HCT116 (cell line): ENCODE measurements around the gene ADARB1. TPM values are rescaled to one million over a fixed set of nuclear protein-coding genes. Genes with fewer than 3 reads are reported as not detected.

Experiments
- ATAC-seq: fragments of 200-7000 bp; cut with Tn5 transposase; 2 replicates; pipeline ENCODE4 v1.9.1; 2020; ENCODE audit warnings: mild to moderate bottlenecking, moderate library complexity
- BruUV-seq: library from RNA; stranded (reverse); fragments of 400-500 nt; replicated peaks from 2 replicates; lab custom pipeline; 2021; lab: Mats Ljungman, UMichigan
- CTCF ChIA-PET: fragments of 300-600 bp; sonication (Branson Sonifier 250); formaldehyde crosslinking; loops from one replicate; lab custom pipeline; 2021; ENCODE audit warnings: antibody characterized with exemption; lab: Charles Lee
- POLR2A ChIA-PET: fragments of 300-600, 350-600 bp; sonication (Branson Sonifier 250); formaldehyde crosslinking; loops from one replicate; lab custom pipeline; 2021; ENCODE audit warnings: antibody characterized with exemption; lab: Charles Lee
- RAD21 ChIA-PET, 2 experiments: fragments of 300-600 bp; sonication (Branson Sonifier 250); formaldehyde crosslinking; loops; one replicate each; lab custom pipeline; 2023; ENCODE audit warnings: low total read pairs in 2 of 2; ENCODE audit not compliant: uncharacterized antibody in 2 of 2, unreplicated experiment in 2 of 2, low non-redundant PET in 1 of 2; lab: Charles Lee
- DNase-seq: peaks from one replicate; pipeline ENCODE4 v3.0.0-alpha.2; 2010; ENCODE audit warnings: low read depth, low spot score
- H2AFZ ChIP-seq: fragments of 200-600 bp; shearing (Covaris generic), sonication (generic); 2 replicates; pipeline ENCODE4 v1.6.1; 2017; ENCODE audit warnings: low read depth, mixed run types, mixed read lengths, antibody characterized with exemption, low read length; ENCODE audit not compliant: poor library complexity, severe bottlenecking
- H3K27ac ChIP-seq: 2 replicates; pipeline ENCODE4 v1.5.1; 2012; ENCODE audit warnings: low read depth, low read length
- H3K27me3 ChIP-seq: fragments of 200-600 bp; sonication (generic); 2 replicates; pipeline ENCODE4 v1.6.1; 2016; ENCODE audit warnings: mixed run types, low read length, mixed read lengths; ENCODE audit not compliant: insufficient read depth
- H3K36me3 ChIP-seq, 2 experiments: fragments of 200-500 bp in 1 of 2; fragments of 200-600 bp in 1 of 2; sonication (Bioruptor generic) in 1 of 2; sonication (generic) in 1 of 2; 2 replicates each; pipeline versions ENCODE4 v1.5.1 to v1.6.1; 2014 to 2016; ENCODE audit warnings: low read length in 2 of 2, inconsistent platforms in 1 of 2, mixed read lengths in 1 of 2, mixed run types in 1 of 2; ENCODE audit not compliant: insufficient read depth in 2 of 2, control insufficient read depth in 1 of 2
- H3K4me1 ChIP-seq, 2 experiments: fragments of 200-600 bp in 1 of 2; sonication (generic) in 1 of 2; 2 replicates each; pipeline versions ENCODE4 v1.5.1 to v1.6.1; 2012 to 2017; ENCODE audit warnings: low read length in 2 of 2, inconsistent platforms in 1 of 2, mild to moderate bottlenecking in 1 of 2, mixed read lengths in 1 of 2, mixed run types in 1 of 2, moderate library complexity in 1 of 2; ENCODE audit not compliant: insufficient read depth in 2 of 2, control insufficient read depth in 1 of 2
- H3K4me2 ChIP-seq: fragments of 200-600 bp; sonication (generic); 2 replicates; pipeline ENCODE4 v1.6.1; 2017; ENCODE audit warnings: mixed run types, low read length, mixed read lengths
- H3K4me3 ChIP-seq, 2 experiments: fragments of 200-600 bp in 1 of 2; sonication (generic) in 1 of 2; replicated peaks in 1 of 2; 2 replicates each; pipeline ENCODE4 v1.5.1; 2011 to 2016; ENCODE audit warnings: low read length in 2 of 2, control low read depth in 1 of 2, low read depth in 1 of 2, mild to moderate bottlenecking in 1 of 2, mixed read lengths in 1 of 2, mixed run types in 1 of 2
- H3K79me2 ChIP-seq: fragments of 200-600 bp; sonication (generic); 2 replicates; pipeline ENCODE4 v1.6.1; 2017; ENCODE audit warnings: mild to moderate bottlenecking, mixed run types, low read length, moderate library complexity, mixed read lengths; ENCODE audit not compliant: insufficient read depth
- H3K9ac ChIP-seq: fragments of 200-600 bp; sonication (generic); 2 replicates; pipeline ENCODE4 v1.6.1; 2016; ENCODE audit warnings: low read length, mixed read lengths
- H3K9me2 ChIP-seq: fragments of 200-600 bp; sonication (generic), shearing (Covaris generic); 2 replicates; pipeline ENCODE4 v1.6.1; 2017; ENCODE audit warnings: mixed run types, mild to moderate bottlenecking, moderate library complexity; ENCODE audit not compliant: insufficient read depth
- H3K9me3 ChIP-seq, 2 experiments: fragments of 200-500 bp in 1 of 2; fragments of 200-600 bp in 1 of 2; sonication (Bioruptor generic) in 1 of 2; sonication (generic) in 1 of 2; 2 replicates each; pipeline ENCODE4 v1.6.1; 2014 to 2017; ENCODE audit warnings: low read length in 2 of 2, mixed read lengths in 2 of 2, inconsistent platforms in 1 of 2, low read depth in 1 of 2, mild to moderate bottlenecking in 1 of 2, mixed run types in 1 of 2, moderate library complexity in 1 of 2; ENCODE audit not compliant: control insufficient read depth in 1 of 2, insufficient read depth in 1 of 2
- H4K20me1 ChIP-seq: fragments of 200-600 bp; sonication (generic), shearing (Covaris generic); 2 replicates; pipeline ENCODE4 v1.6.1; 2017; ENCODE audit warnings: mixed run types, mild to moderate bottlenecking, moderate library complexity; ENCODE audit not compliant: insufficient read depth
- CEBPB ChIP-seq: IDR thresholded peaks from 2 replicates; pipeline ENCODE4 v1.6.1; 2012; ENCODE audit warnings: low read depth
- EGR1 ChIP-seq: IDR thresholded peaks from 2 replicates; pipeline ENCODE4 v1.6.1; 2012; ENCODE audit warnings: low read depth
- FOSL1 ChIP-seq: IDR thresholded peaks from 2 replicates; pipeline ENCODE4 v1.6.1; 2012; ENCODE audit warnings: low read depth
- RAD21 ChIP-seq: IDR thresholded peaks from 2 replicates; pipeline ENCODE4 v1.6.1; 2012; ENCODE audit warnings: low read depth, mild to moderate bottlenecking
- REST ChIP-seq: IDR thresholded peaks from 2 replicates; pipeline ENCODE4 v1.6.1; 2012; ENCODE audit warnings: low read depth
- SIN3A ChIP-seq: IDR thresholded peaks from 2 replicates; pipeline ENCODE4 v1.6.1; 2012; ENCODE audit warnings: low read depth
- SP1 ChIP-seq: IDR thresholded peaks from 2 replicates; pipeline ENCODE4 v1.6.1; 2012; ENCODE audit warnings: low read depth
- TCF7L2 ChIP-seq: IDR thresholded peaks from 2 replicates; pipeline ENCODE4 v1.7.0; 2011; ENCODE audit warnings: borderline replicate concordance, inconsistent platforms; ENCODE audit not compliant: insufficient read depth, insufficient read length; ENCODE audit errors: extremely low read depth
- YY1 ChIP-seq: IDR thresholded peaks from 2 replicates; pipeline ENCODE4 v1.6.1; 2011; ENCODE audit warnings: low read length, low read depth, moderate library complexity, mild to moderate bottlenecking; ENCODE audit not compliant: insufficient replicate concordance; ENCODE audit errors: extremely low read depth
- ZFX ChIP-seq: fragments of 450-650 bp; IDR thresholded peaks from 2 replicates; pipeline ENCODE4 v1.6.1; 2017
- intact Hi-C: fragments of 100-400 bp; cut with micrococcal nuclease; formaldehyde crosslinking; loops from 2 replicates; pipeline ENCODE4 v1.10.0; 2022
- total RNA-seq: library from RNA; stranded (reverse); gene quantifications from one replicate; pipeline ENCODE4 v1.2.1, GENCODE V29; 2021; ENCODE audit not compliant: unreplicated experiment

Gene ADARB1
- total RNA-seq, 1 experiment from 2014 or later: 13.5 TPM

GRCh38 chr21:45178070-45178608 is 103.8 kb downstream of the ADARB1 start:
- H4K20me1 ChIP-seq: no peaks in the 10 kb centered on the region
- TF ChIP-seq ZFX (no peak), RAD21 (no peak), SP1 (no peak), TCF7L2 (no peak), REST (no peak), SIN3A (no peak), FOSL1 (no peak)
- TF ChIP-seq, all 23 proteins: peak for 0
- no TSS peak for BruUV-seq
- Histone ChIP-seq H3K4me2 (no peak overlapping the region), H3K9me3 (no peaks in the 10 kb centered on the region), H3K4me3 (no peak overlapping the region), H3K79me2 (no peaks in the 10 kb centered on the region), H3K27me3 (no peaks in the 10 kb centered on the region), H3K4me1 (no peaks in the 10 kb centered on the region), H2AFZ (no peak overlapping the region), H3K9ac (no peak overlapping the region), H3K9me2 (no peaks in the 10 kb centered on the region), H3K36me3 (no peaks in the 10 kb centered on the region), H3K27ac (no peak overlapping the region)
- ChIA-PET RAD21 (no interaction called here), CTCF (no interaction called here), POLR2A (no interaction called here)
- DNase-seq: no peak
- intact Hi-C loops: no loop called here
- no peak for ATAC-seq

- H2AFZ ChIP-seq: no peak overlapping the region
- RAD21 ChIA-PET: no interaction called here
- H3K4me1 ChIP-seq: no peaks in the 10 kb centered on the region
- no TSS peak for BruUV-seq
- no peaks in the 10 kb centered on the region for H4K20me1 ChIP-seq
- H3K4me3 ChIP-seq: no peak overlapping the region
- H3K36me3 ChIP-seq: no peaks in the 10 kb centered on the region
- ATAC-seq (no peak), DNase-seq (no peak)
- no peak overlapping the region for H3K4me2 ChIP-seq
- H3K27me3 ChIP-seq: no peaks in the 10 kb centered on the region
- no peak overlapping the region for H3K9ac ChIP-seq
- intact Hi-C loops: no loop called here
- no peaks in the 10 kb centered on the region for H3K9me3 ChIP-seq
- POLR2A ChIA-PET: no interaction called here
- no peaks in the 10 kb centered on the region for H3K9me2 ChIP-seq
- H3K27ac ChIP-seq: no peak overlapping the region
- CTCF ChIA-PET: no interaction called here
- no peaks in the 10 kb centered on the region for H3K79me2 ChIP-seq
- TF ChIP-seq SIN3A (no peak), YY1 (no peak), EGR1 (no peak), CEBPB (no peak)
Observed at GRCh38 chr21:45178971-45179370, 104.6 kb downstream of the ADARB1 start.
